Osteoblast (primary cell): ENCODE results near the gene STIM2. TPM values are rescaled to one million over a fixed set of nuclear protein-coding genes. Genes with fewer than 3 reads are reported as not detected.

Experiments
- DNase-seq: peaks from one replicate; pipeline ENCODE4 v3.0.0; 2011; ENCODE audit warnings: low spot score, mixed read lengths; ENCODE audit not compliant: insufficient read length; ENCODE audit errors: missing footprints
- H2AFZ ChIP-seq: 2 replicates; pipeline ENCODE4 v1.6.0; 2011; ENCODE audit warnings: mild to moderate bottlenecking, low read length
- H3K27ac ChIP-seq: 2 replicates; pipeline ENCODE4 v1.5.1; 2011; ENCODE audit warnings: mild to moderate bottlenecking, low read depth, low read length, moderate library complexity
- H3K27me3 ChIP-seq: 2 replicates; pipeline ENCODE4 v1.6.0; 2012; ENCODE audit warnings: mild to moderate bottlenecking, control low read depth, inconsistent platforms, low read length, moderate library complexity; ENCODE audit not compliant: insufficient read depth
- H3K36me3 ChIP-seq: 2 replicates; pipeline ENCODE4 v1.5.1; 2011; ENCODE audit warnings: mild to moderate bottlenecking, low read length, control low read depth, moderate library complexity; ENCODE audit not compliant: insufficient read depth
- H3K4me1 ChIP-seq: 2 replicates; pipeline ENCODE4 v1.5.1; 2011; ENCODE audit warnings: mild to moderate bottlenecking, low read length, control low read depth, moderate library complexity; ENCODE audit not compliant: insufficient read depth
- H3K4me2 ChIP-seq: 2 replicates; pipeline ENCODE4 v1.6.0; 2011; ENCODE audit warnings: mild to moderate bottlenecking, low read length; ENCODE audit not compliant: insufficient read depth
- H3K4me3 ChIP-seq: fragments of 200-600 bp; sonication (generic); 3 replicates; pipeline ENCODE4 v1.5.1; 2012; ENCODE audit warnings: mild to moderate bottlenecking, low read length, inconsistent platforms; ENCODE audit not compliant: insufficient read depth
- H3K79me2 ChIP-seq: 2 replicates; pipeline ENCODE4 v1.6.0; 2012; ENCODE audit warnings: mild to moderate bottlenecking, low read length, control low read depth, inconsistent platforms; ENCODE audit not compliant: insufficient read depth
- H3K9me3 ChIP-seq: 2 replicates; pipeline ENCODE4 v1.5.1; 2011; ENCODE audit warnings: low read depth, low read length, control low read depth
- H4K20me1 ChIP-seq: 2 replicates; pipeline ENCODE4 v1.6.0; 2012; ENCODE audit warnings: mild to moderate bottlenecking, low read length, control low read depth; ENCODE audit not compliant: insufficient read depth
- total RNA-seq: library from RNA; depleted of rRNA; stranded (reverse); fragments of >200 nt; gene quantifications from 2 replicates; pipeline ENCODE4 v1.2.3, GENCODE V29; 2012
- TF ChIP-seq, protein P1 (sequence below): IDR thresholded peaks from 2 replicates; pipeline ENCODE4 v1.5.1; 2011; ENCODE audit warnings: mild to moderate bottlenecking, low read depth, low read length, moderate library complexity; ENCODE audit errors: extremely low read depth

Gene STIM2
- total RNA-seq, 1 donor: 14.8 TPM

DNA sequence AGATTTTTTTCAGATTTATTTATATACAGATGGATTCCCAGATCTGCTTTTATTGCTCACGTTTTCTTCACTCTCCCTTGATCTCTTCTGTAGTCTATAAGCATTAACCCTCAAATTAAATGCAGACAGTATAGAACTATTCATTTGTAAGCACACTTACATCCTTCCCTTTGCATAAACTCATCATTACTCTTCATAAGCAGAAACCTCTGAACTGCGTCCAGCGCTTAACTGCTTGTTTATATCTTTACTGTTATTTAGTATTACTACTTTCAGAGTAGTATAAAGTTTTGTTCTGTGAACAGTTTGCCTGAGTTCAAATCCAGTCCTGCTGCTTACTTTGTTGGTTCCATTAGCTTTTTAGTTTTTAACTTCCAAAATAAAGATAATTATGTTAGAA lies 132.9 kb downstream of the STIM2 start:
- TF ChIP-seq, protein P1, sequence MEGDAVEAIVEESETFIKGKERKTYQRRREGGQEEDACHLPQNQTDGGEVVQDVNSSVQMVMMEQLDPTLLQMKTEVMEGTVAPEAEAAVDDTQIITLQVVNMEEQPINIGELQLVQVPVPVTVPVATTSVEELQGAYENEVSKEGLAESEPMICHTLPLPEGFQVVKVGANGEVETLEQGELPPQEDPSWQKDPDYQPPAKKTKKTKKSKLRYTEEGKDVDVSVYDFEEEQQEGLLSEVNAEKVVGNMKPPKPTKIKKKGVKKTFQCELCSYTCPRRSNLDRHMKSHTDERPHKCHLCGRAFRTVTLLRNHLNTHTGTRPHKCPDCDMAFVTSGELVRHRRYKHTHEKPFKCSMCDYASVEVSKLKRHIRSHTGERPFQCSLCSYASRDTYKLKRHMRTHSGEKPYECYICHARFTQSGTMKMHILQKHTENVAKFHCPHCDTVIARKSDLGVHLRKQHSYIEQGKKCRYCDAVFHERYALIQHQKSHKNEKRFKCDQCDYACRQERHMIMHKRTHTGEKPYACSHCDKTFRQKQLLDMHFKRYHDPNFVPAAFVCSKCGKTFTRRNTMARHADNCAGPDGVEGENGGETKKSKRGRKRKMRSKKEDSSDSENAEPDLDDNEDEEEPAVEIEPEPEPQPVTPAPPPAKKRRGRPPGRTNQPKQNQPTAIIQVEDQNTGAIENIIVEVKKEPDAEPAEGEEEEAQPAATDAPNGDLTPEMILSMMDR: no peak
- no peaks in the 10 kb centered on the region for H3K79me2 ChIP-seq
- no peak overlapping the region for H3K4me3 ChIP-seq
- H3K9me3 ChIP-seq: no peaks in the 10 kb centered on the region
- H3K36me3 ChIP-seq: no peaks in the 10 kb centered on the region
- no peak overlapping the region for H2AFZ ChIP-seq
- H3K27ac ChIP-seq: no peak overlapping the region
- no peaks in the 10 kb centered on the region for H4K20me1 ChIP-seq
- peaks cover 10% of the 10 kb centered on the region for H3K4me1 ChIP-seq
- no peak overlapping the region for H3K4me2 ChIP-seq
- DNase-seq: no peak
- no peaks in the 10 kb centered on the region for H3K27me3 ChIP-seq

DNA sequence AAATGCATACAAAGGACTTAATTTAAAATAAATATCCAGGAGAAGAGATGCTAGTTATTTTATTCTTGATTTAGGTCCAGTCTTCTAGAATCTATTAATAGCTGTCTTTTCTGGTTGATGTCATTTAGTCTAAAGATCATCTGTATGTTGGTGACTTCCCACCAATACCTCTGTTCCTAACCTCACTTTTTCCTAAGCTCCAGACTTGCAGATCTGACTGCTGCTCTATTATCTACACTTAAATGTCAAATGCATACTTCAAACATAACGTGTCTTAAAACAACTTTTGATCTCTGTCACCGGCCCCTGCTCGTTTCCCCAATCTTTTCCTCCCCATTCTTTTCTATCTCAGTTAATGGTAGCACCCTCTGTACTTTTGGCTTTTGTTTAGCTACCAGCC lies 133.3 kb downstream of the STIM2 start:
- Histone ChIP-seq H3K79me2 (no peaks in the 10 kb centered on the region), H3K9me3 (no peaks in the 10 kb centered on the region), H3K27me3 (no peaks in the 10 kb centered on the region), H2AFZ (no peak overlapping the region), H3K4me1 (peaks cover 10% of the 10 kb centered on the region), H3K27ac (no peak overlapping the region), H3K36me3 (no peaks in the 10 kb centered on the region), H3K4me3 (no peak overlapping the region), H4K20me1 (no peaks in the 10 kb centered on the region), H3K4me2 (no peak overlapping the region)
- no peak for DNase-seq
- TF ChIP-seq, protein P1: no peak

DNA sequence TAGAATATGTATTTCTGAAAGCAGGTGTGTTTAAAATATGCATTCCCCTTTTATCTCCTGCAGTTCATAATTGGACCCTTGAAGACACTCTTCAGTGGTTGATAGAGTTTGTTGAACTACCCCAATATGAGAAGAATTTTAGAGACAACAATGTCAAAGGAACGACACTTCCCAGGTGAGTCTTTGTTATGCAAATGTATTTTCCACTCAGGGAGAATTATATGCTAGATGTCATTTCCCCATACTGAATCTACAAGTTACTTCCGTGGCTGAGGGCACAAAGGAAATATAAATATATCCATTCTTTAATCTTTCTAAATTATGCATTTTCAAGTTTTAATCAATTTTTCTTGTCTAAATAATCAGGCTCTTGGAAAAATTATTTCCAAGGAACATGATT lies 134.7 kb downstream of the STIM2 start:
- H3K36me3 ChIP-seq: no peaks in the 10 kb centered on the region
- no peak for DNase-seq
- H3K4me1 ChIP-seq: peaks cover 10% of the 10 kb centered on the region
- H3K27me3 ChIP-seq: no peaks in the 10 kb centered on the region
- TF ChIP-seq, protein P1: no peak
- H3K4me3 ChIP-seq: no peak overlapping the region
- H3K27ac ChIP-seq: no peak overlapping the region
- H4K20me1 ChIP-seq: no peaks in the 10 kb centered on the region
- H3K79me2 ChIP-seq: no peaks in the 10 kb centered on the region
- no peak overlapping the region for H2AFZ ChIP-seq
- no peak overlapping the region for H3K4me2 ChIP-seq
- H3K9me3 ChIP-seq: no peaks in the 10 kb centered on the region

DNA sequence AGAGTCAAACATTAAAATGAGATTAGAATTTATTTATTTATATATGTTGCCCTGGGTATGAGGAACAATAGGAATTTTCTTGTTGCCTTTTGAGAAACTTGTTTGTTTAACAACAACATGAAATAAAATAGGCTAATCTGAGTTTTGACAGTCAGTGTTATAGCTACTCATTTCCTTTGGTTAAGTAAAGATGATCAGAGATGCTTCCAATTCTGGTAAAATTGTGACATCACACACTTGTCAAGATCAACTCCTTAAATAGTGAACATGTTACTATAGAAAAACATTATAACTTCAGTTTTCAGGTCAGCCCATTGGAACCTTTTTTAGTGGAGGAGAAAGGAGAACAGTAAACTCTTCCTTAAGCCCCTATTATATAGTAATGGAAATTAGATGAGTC lies 136.1 kb downstream of the STIM2 start:
- Histone ChIP-seq H3K4me1 (peaks cover 10% of the 10 kb centered on the region), H4K20me1 (no peaks in the 10 kb centered on the region), H3K36me3 (no peaks in the 10 kb centered on the region), H3K27me3 (no peaks in the 10 kb centered on the region), H3K79me2 (no peaks in the 10 kb centered on the region), H3K27ac (no peak overlapping the region), H3K4me2 (no peak overlapping the region), H3K9me3 (no peaks in the 10 kb centered on the region), H2AFZ (no peak overlapping the region), H3K4me3 (no peak overlapping the region)
- DNase-seq: no peak
- TF ChIP-seq, protein P1: no peak
